Liver (tissue), 9 donors: Measurements from ENCODE around the gene PLEKHO1. TPM values are rescaled to one million over a fixed set of nuclear protein-coding genes. Genes with fewer than 3 reads are reported as not detected.

Experiments used
- DNase-seq: peaks from one replicate; pipeline ENCODE4 v3.0.0-alpha.2; 2017; ENCODE audit warnings: low spot score
- H3K27ac ChIP-seq, 2 donors: one replicate each; pipeline ENCODE4 v1.7.0; 2013; ENCODE audit warnings: inconsistent platforms in 2 of 2, low read length in 2 of 2, control low read depth in 1 of 2, low read depth in 1 of 2, mild to moderate bottlenecking in 1 of 2
- H3K27me3 ChIP-seq, 4 donors: one replicate each; pipeline versions ENCODE4 v1.6.1 to v1.7.0; 2013; ENCODE audit warnings: low read length in 3 of 4, inconsistent platforms in 1 of 4, mild to moderate bottlenecking in 1 of 4, moderate library complexity in 1 of 4; ENCODE audit not compliant: control insufficient read depth in 4 of 4, insufficient read depth in 4 of 4
- H3K36me3 ChIP-seq, 4 donors: one replicate each; pipeline versions ENCODE4 v1.6.1 to v1.7.0; 2013; ENCODE audit warnings: low read length in 3 of 4, mild to moderate bottlenecking in 3 of 4, low read depth in 1 of 4, moderate library complexity in 1 of 4; ENCODE audit not compliant: control insufficient read depth in 4 of 4, insufficient read depth in 3 of 4
- H3K4me1 ChIP-seq, 4 donors: one replicate each; pipeline versions ENCODE4 v1.6.1 to v1.7.0; 2013; ENCODE audit warnings: low read length in 3 of 4, mild to moderate bottlenecking in 3 of 4, moderate library complexity in 1 of 4; ENCODE audit not compliant: control insufficient read depth in 4 of 4, insufficient read depth in 4 of 4
- H3K4me3 ChIP-seq, 3 donors: one replicate each; pipeline versions ENCODE4 v1.6.1 to v1.7.0; 2013; ENCODE audit warnings: low read length in 3 of 3, control low read depth in 1 of 3, low read depth in 1 of 3, mild to moderate bottlenecking in 1 of 3
- H3K9ac ChIP-seq, 2 donors: one replicate each; pipeline ENCODE4 v1.7.0; 2013; ENCODE audit warnings: low read length in 2 of 2, mild to moderate bottlenecking in 2 of 2, moderate library complexity in 2 of 2, control low read depth in 1 of 2, low read depth in 1 of 2
- H3K9me3 ChIP-seq, 4 donors: one replicate each; pipeline versions ENCODE4 v1.6.1 to v1.7.0; 2013; ENCODE audit warnings: low read length in 3 of 4; ENCODE audit not compliant: control insufficient read depth in 4 of 4
- ATF3 ChIP-seq: IDR thresholded peaks from 2 replicates; pipeline ENCODE4 v1.6.1; 2016; ENCODE audit warnings: antibody characterized with exemption
- CTCF ChIP-seq: fragments of 150-350 bp; IDR thresholded peaks from 2 replicates; pipeline ENCODE4 v1.5.1; 2017; ENCODE audit warnings: improper control_type of control experiment, low read depth, low read length; ENCODE audit not compliant: missing input control
- EGR1 ChIP-seq, 2 donors: IDR thresholded peaks; 2 replicates each; pipeline ENCODE4 v1.6.1; 2016 to 2018; ENCODE audit warnings: antibody characterized with exemption in 2 of 2, low read depth in 2 of 2
- FOXA1 ChIP-seq: IDR thresholded peaks from 2 replicates; pipeline ENCODE4 v1.6.1; 2016; ENCODE audit warnings: antibody characterized with exemption
- FOXA2 ChIP-seq: IDR thresholded peaks from 2 replicates; pipeline ENCODE4 v1.6.1; 2016; ENCODE audit warnings: antibody characterized with exemption
- GABPA ChIP-seq, 2 donors: IDR thresholded peaks in 1 of 2; conservative IDR thresholded peaks in 1 of 2; 2 replicates each; pipeline ENCODE4 v1.6.1; 2016; ENCODE audit warnings: antibody characterized with exemption in 2 of 2, mild to moderate bottlenecking in 1 of 2, moderate library complexity in 1 of 2
- HNF4A ChIP-seq, 2 donors: conservative IDR thresholded peaks; 2 replicates each; pipeline ENCODE4 v1.6.1; 2016; ENCODE audit warnings: antibody characterized with exemption in 2 of 2, mild to moderate bottlenecking in 2 of 2
- HNF4G ChIP-seq: IDR thresholded peaks from 2 replicates; pipeline ENCODE4 v1.6.1; 2016; ENCODE audit warnings: antibody characterized with exemption
- JUND ChIP-seq, 2 donors: IDR thresholded peaks; 2 replicates each; pipeline ENCODE4 v1.6.1; 2016; ENCODE audit warnings: antibody characterized with exemption in 2 of 2
- RAD21 ChIP-seq, 2 donors: IDR thresholded peaks; 2 replicates each; pipeline ENCODE4 v1.6.1; 2016; ENCODE audit warnings: antibody characterized with exemption in 2 of 2, mild to moderate bottlenecking in 2 of 2
- RXRA ChIP-seq, 2 donors: IDR thresholded peaks; 2 replicates each; pipeline ENCODE4 v1.6.1; 2017 to 2018; ENCODE audit warnings: antibody characterized with exemption in 2 of 2, mild to moderate bottlenecking in 1 of 2
- SP1 ChIP-seq: IDR thresholded peaks from 2 replicates; pipeline ENCODE4 v1.6.1; 2018; ENCODE audit warnings: antibody characterized with exemption, mild to moderate bottlenecking
- TAF1 ChIP-seq: conservative IDR thresholded peaks from 2 replicates; pipeline ENCODE4 v1.6.1; 2016; ENCODE audit warnings: antibody characterized with exemption, mild to moderate bottlenecking
- YY1 ChIP-seq: IDR thresholded peaks from 2 replicates; pipeline ENCODE4 v1.6.1; 2016; ENCODE audit warnings: antibody characterized with exemption, mild to moderate bottlenecking
- WGBS: extraction: QIAGEN DNeasy Blood & Tissue Kit; methylation state at CpG from one replicate; pipeline ENCODE4 v1.1.7; 2013; 5-methylcytosine and 5-hydroxymethylcytosine counted together
- polyA plus RNA-seq, 2 donors: library from polyadenylated mRNA; stranded (reverse) in 1 of 2; unstranded in 1 of 2; fragments of 200-250 nt in 1 of 2; fragments of >200 nt in 1 of 2; fragmentation: Nextera tagmentation in 1 of 2; extraction: Ambion mirVana in 1 of 2; gene quantifications; one replicate each; pipeline versions ENCODE4 v1.2.1 to v1.2.3, GENCODE V29; 2013 to 2015
- total RNA-seq, 2 donors: library from RNA; depleted of rRNA; stranded (reverse); fragments of >200 nt; gene quantifications; one replicate each; pipeline ENCODE4 v1.2.3, GENCODE V29; 2014
- TF ChIP-seq, protein P1 (sequence below): IDR thresholded peaks from 2 replicates; pipeline ENCODE4 v1.6.1; 2016; ENCODE audit warnings: antibody characterized with exemption, mild to moderate bottlenecking
- TF ChIP-seq, protein P2 (sequence below): IDR thresholded peaks from 2 replicates; pipeline ENCODE4 v1.6.1; 2016; ENCODE audit warnings: antibody characterized with exemption
- donor health status: healthy.
- donor health status: healthy.
- donor health status: healthy.
- donor health status: healthy.
- donor health status: healthy.

The PLEKHO1 gene
- total and polyA plus RNA-seq, 4 donors, result 3.5 to 8.8 (median 6.0) TPM

DNA sequence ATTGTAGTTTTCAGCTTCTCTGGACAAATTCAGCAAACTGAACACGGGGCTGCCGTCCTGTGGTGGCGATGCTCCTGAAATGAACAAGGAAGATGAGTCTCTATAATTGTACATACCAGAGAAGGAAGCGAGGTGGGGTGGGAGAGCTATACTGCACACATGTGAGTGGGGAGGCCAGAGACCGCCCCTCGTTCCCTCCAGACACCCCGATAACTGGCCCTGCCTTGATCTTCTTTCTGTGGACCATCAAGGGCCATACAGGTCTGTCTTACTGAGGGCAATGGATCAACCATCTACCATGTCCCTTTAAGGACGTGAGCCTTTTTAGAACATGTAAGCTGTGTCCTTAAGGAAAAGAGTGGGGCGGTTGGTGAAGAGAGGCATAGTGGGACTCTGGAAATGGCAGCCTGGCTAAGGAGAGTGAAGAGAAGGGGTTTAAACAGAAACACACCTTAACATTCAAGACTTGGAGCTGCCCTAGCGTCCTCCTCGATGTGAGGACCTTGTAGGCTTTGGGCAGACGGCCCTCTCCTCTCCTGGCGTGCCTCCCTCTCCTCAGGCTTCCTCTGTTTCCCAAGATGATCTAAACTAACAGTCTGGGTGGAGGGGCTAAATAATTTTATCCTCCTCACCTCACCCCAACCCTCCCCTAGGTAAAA lies 5.8 kb downstream of the PLEKHO1 start:
- Histone ChIP-seq H3K9me3 (no peaks in the 10 kb centered on the region), H3K27ac (no peak overlapping the region), H3K27me3 (no peaks in the 10 kb centered on the region), H3K9ac (no peak overlapping the region), H3K36me3 (peaks cover 0 to 7% (median 3%) of the 10 kb centered on the region in 4 donors), H3K4me1 (peaks cover 0 to 3% (median 1%) of the 10 kb centered on the region in 4 donors), H3K4me3 (no peak overlapping the region)
- no peak for DNase-seq
- WGBS, result 95% methylated on average over 13 of the region's 13 CpGs
- TF ChIP-seq FOXA2 (no peak), FOXA1 (no peak), GABPA (IDR thresholded peaks at IDR 0.05 in 1 of 2, conservative IDR thresholded peaks at IDR 0.05 in 1 of 2) (no peak), HNF4A (conservative IDR thresholded peaks at IDR 0.05) (no peak), TAF1 (no peak), RAD21 (IDR thresholded peaks at IDR 0.05) (no peak), SP1 (no peak), JUND (IDR thresholded peaks at IDR 0.05) (no peak), RXRA (IDR thresholded peaks at IDR 0.05) (no peak), ATF3 (no peak), HNF4G (no peak), EGR1 (IDR thresholded peaks at IDR 0.05; ENCODE audit: low read depth in 2 of 2) (no peak), YY1 (no peak), CTCF (no peak)
- TF ChIP-seq, protein P1, sequence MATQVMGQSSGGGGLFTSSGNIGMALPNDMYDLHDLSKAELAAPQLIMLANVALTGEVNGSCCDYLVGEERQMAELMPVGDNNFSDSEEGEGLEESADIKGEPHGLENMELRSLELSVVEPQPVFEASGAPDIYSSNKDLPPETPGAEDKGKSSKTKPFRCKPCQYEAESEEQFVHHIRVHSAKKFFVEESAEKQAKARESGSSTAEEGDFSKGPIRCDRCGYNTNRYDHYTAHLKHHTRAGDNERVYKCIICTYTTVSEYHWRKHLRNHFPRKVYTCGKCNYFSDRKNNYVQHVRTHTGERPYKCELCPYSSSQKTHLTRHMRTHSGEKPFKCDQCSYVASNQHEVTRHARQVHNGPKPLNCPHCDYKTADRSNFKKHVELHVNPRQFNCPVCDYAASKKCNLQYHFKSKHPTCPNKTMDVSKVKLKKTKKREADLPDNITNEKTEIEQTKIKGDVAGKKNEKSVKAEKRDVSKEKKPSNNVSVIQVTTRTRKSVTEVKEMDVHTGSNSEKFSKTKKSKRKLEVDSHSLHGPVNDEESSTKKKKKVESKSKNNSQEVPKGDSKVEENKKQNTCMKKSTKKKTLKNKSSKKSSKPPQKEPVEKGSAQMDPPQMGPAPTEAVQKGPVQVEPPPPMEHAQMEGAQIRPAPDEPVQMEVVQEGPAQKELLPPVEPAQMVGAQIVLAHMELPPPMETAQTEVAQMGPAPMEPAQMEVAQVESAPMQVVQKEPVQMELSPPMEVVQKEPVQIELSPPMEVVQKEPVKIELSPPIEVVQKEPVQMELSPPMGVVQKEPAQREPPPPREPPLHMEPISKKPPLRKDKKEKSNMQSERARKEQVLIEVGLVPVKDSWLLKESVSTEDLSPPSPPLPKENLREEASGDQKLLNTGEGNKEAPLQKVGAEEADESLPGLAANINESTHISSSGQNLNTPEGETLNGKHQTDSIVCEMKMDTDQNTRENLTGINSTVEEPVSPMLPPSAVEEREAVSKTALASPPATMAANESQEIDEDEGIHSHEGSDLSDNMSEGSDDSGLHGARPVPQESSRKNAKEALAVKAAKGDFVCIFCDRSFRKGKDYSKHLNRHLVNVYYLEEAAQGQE, result no peak
- TF ChIP-seq, protein P2, sequence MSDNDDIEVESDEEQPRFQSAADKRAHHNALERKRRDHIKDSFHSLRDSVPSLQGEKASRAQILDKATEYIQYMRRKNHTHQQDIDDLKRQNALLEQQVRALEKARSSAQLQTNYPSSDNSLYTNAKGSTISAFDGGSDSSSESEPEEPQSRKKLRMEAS, result no peak

- Histone ChIP-seq H3K9me3 (no peaks in the 10 kb centered on the region), H3K27ac (no peak overlapping the region), H3K4me3 (no peak overlapping the region), H3K4me1 (peaks cover 0 to 3% (median 1%) of the 10 kb centered on the region in 4 donors), H3K36me3 (peaks cover 0 to 7% (median 3%) of the 10 kb centered on the region in 4 donors), H3K9ac (no peak overlapping the region), H3K27me3 (no peaks in the 10 kb centered on the region)
- TF ChIP-seq CTCF (no peak), RXRA (IDR thresholded peaks at IDR 0.05) (no peak), FOXA1 (no peak), HNF4G (no peak), RAD21 (IDR thresholded peaks at IDR 0.05) (no peak), GABPA (IDR thresholded peaks at IDR 0.05 in 1 of 2, conservative IDR thresholded peaks at IDR 0.05 in 1 of 2) (no peak), FOXA2 (no peak), EGR1 (IDR thresholded peaks at IDR 0.05; ENCODE audit: low read depth in 2 of 2) (no peak)
- DNase-seq, result no peak
- WGBS, result 90% methylated on average over 16 of the region's 16 CpGs
Observed at GRCh38 chr1:150156868-150157603, 7.3 kb downstream of the PLEKHO1 start.
